ENCODE measurements around the gene SLC9A8.

Gene SLC9A8

DNA sequence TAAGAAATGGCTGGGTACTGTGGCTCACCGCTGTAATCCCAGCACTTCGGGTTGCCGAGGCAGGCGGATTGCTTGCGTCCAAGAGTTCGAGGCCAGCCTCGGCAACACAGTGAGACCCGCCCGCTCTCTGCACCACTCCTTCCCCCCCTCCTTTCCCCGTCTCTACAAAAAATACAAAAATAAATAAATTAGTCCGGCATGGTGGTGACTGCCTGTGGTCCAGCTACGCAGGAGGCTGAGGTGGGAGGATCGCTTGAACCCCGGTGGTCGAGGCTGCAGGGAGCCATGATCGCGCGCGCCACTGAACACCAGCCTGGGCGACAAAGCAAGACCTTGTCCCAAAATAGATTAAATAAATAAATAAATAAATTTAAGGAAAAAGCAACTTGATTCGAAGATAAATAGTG, 123.1 kb downstream of the SLC9A8 start:
- ATAC-seq (ENCODE audit: low read depth): peak; percentile 0; the same call in 1 of the 3 replicates
- TF ChIP-seq, protein P1, sequence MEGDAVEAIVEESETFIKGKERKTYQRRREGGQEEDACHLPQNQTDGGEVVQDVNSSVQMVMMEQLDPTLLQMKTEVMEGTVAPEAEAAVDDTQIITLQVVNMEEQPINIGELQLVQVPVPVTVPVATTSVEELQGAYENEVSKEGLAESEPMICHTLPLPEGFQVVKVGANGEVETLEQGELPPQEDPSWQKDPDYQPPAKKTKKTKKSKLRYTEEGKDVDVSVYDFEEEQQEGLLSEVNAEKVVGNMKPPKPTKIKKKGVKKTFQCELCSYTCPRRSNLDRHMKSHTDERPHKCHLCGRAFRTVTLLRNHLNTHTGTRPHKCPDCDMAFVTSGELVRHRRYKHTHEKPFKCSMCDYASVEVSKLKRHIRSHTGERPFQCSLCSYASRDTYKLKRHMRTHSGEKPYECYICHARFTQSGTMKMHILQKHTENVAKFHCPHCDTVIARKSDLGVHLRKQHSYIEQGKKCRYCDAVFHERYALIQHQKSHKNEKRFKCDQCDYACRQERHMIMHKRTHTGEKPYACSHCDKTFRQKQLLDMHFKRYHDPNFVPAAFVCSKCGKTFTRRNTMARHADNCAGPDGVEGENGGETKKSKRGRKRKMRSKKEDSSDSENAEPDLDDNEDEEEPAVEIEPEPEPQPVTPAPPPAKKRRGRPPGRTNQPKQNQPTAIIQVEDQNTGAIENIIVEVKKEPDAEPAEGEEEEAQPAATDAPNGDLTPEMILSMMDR (IDR thresholded peaks at IDR 0.05; ENCODE audit: poor library complexity, severe bottlenecking): no peak
- H3K27me3 ChIP-seq (ENCODE audit: insufficient read depth, poor library complexity, severe bottlenecking): no peaks in the 10 kb centered on the region
- no peak overlapping the region for H3K27ac ChIP-seq (ENCODE audit: poor library complexity, severe bottlenecking)
- no peak for DNase-seq (ENCODE audit: low spot score)
- no peaks in the 10 kb centered on the region for H3K9me3 ChIP-seq (ENCODE audit: severe bottlenecking)
- peaks cover 16% of the 10 kb centered on the region for H3K4me1 ChIP-seq (ENCODE audit: insufficient read depth, poor library complexity, severe bottlenecking)
- H3K4me3 ChIP-seq (ENCODE audit: severe bottlenecking): peak overlapping the region; percentile 95
- H3K36me3 ChIP-seq (ENCODE audit: low read depth): peaks cover 28% of the 10 kb centered on the region

DNA sequence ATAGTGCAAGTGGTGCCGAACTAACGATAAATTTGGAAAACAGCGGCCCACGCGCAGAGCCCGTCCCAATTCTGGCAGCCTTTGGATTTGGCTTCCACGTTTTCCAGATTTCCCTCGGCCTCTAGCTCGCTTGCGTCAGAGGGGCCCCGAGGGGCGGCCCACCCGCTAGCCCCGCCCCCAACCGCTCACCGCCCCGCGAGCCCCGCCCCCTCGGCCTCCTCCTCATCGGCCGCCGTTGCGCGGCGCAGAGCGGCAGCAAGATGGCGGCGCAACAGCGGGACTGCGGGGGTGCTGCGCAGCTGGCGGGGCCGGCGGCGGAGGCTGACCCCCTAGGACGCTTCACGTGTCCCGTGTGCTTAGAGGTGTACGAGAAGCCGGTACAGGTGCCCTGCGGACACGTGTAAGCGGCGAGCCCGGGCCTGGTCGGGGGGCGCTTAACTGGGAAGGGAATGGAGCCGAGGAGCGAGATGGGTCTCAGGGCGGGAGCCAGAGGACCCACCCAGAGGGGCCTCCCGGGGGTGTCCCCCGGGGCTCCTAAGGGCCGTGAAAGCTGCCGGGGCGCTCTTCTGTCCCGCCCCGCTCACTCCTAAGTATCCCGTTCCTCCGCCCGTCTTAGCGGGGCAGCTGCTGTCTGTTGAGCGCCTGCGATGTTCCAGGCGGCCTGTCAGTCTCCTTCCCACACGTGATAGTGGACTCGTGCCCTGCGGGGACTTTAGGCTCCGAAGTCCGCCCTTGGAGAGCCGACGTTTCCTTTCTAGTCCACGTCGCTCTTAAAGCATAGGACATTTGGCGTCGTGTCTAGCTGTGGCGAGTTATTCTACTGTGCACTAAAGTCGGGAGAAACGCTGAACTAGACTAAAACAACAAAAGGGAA, 123.8 kb downstream of the SLC9A8 start, which contains the start of gene RNF114:
TSS of gene RNF114 (plus strand) at position 245 of the 874 bp plus-strand sequence. CDS start at position 261, 16 bp downstream.
- TF ChIP-seq, protein P1 (IDR thresholded peaks at IDR 0.05; ENCODE audit: poor library complexity, severe bottlenecking): peak; percentile 12
- Histone ChIP-seq H3K27ac (ENCODE audit: poor library complexity, severe bottlenecking) (peak within 1 kb of the TSS; percentile 49), H3K9me3 (ENCODE audit: severe bottlenecking) (no peaks in the 10 kb centered on the region), H3K4me1 (ENCODE audit: insufficient read depth, poor library complexity, severe bottlenecking) (peaks cover 16% of the 10 kb centered on the region), H3K4me3 (ENCODE audit: severe bottlenecking) (peak within 1 kb of the TSS; percentile 95), H3K36me3 (ENCODE audit: low read depth) (peaks cover 35% of the 10 kb centered on the region), H3K27me3 (ENCODE audit: insufficient read depth, poor library complexity, severe bottlenecking) (no peaks in the 10 kb centered on the region)
- peak; percentile 97 for DNase-seq (ENCODE audit: low spot score)
- peak; percentile 79 for ATAC-seq (ENCODE audit: low read depth)

DNA sequence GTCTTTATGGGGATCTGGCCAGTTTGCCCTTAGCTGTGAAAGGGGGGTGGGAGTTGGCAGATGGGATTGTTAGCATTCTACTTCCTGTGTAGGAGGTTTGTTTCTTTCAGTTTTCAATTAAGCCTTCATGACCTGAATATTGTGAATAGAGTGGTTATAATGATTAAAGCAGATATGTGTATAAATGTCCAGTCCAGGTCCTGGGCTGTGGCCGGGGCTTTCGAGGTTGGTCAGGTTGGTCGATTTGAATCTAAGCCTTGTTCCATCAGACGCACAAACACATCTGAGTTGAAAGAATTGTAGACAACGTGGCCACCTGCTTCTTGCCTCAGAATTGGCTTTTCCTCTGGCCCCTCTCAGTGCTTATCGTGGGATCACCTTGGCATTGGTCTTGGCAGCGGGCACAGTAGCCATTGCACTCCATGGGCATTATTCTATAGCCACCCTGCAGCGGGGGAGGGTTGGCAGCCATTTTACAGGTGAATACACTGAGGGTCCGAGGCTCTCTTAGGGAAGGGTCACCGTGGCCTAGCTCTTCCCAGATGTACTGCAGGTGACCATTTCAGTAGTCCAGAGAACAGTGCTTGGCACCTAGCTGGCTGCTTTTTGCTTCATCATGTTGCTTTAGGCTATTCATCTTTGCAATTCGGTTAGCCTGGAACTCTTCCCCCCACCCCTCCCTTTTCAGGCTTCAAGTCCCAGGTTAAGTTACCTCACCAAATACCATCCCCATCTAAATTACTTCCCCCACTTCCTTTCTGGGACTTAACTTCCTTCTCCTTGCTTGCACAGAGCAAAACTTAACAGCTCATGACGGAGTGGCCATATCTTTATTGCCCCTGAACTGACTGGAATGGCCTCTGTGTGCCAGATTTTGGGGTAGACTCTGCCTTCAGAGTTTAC, 124.7 kb downstream of the SLC9A8 start:
- H3K9me3 ChIP-seq (ENCODE audit: severe bottlenecking): no peaks in the 10 kb centered on the region
- no peak for DNase-seq (ENCODE audit: low spot score)

DNA sequence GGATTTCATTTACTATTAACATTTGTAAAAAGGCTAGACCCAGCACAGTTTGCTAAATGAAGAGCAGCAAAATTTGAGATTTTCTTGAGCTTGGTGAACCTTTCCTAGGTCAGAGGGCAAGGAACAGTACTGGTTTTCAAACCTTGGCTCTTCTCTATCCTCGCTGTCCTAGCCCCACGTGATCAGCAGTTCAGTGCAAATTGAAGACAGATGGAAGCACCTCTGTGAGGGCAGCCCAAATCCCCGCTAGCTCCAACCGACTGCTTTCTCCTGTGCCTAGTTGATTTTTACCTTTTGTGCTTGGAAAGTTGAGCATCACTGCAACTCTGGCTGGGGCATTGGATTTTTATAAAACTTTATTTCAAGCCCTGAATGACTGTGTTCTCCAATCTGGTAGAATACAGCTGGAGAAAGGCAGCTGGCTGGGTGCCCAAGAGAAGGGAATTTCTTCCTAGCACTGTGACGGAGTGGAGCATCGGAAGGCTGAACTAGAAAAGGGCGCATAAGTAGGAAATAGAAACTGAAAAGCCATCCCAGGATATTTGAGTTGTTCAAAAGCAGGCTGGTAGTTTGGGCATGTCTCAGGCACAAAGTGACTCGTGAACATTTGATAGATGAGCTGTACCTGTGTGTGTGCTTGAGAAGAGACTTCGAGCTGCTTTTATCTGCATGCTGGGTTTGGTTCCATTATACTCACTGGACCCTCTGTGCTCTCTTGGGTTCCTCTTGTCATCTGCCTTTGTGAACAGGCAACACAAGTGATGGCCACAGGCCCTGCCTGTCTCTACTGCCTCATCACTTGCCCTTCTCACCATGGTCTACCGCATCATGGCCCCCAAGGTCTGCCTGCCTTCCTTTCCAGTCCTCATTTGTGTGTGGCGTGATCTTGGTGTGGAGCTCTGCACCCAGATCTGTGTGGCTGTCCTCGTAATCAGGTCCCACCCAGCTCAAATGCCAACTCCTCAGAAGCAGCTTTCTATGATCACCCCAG, 125.8 kb downstream of the SLC9A8 start:
- H3K36me3 ChIP-seq (ENCODE audit: low read depth): peaks cover 55% of the 10 kb centered on the region
- peak overlapping the region; percentile 95 for H3K4me3 ChIP-seq (ENCODE audit: severe bottlenecking)
- peaks cover 16% of the 10 kb centered on the region for H3K4me1 ChIP-seq (ENCODE audit: insufficient read depth, poor library complexity, severe bottlenecking)
- TF ChIP-seq, protein P1 (IDR thresholded peaks at IDR 0.05; ENCODE audit: poor library complexity, severe bottlenecking): no peak
- ATAC-seq (ENCODE audit: low read depth): no peak
- peak overlapping the region; percentile 49 for H3K27ac ChIP-seq (ENCODE audit: poor library complexity, severe bottlenecking)
- no peaks in the 10 kb centered on the region for H3K27me3 ChIP-seq (ENCODE audit: insufficient read depth, poor library complexity, severe bottlenecking)
- DNase-seq (ENCODE audit: low spot score): peak; percentile 65
- no peaks in the 10 kb centered on the region for H3K9me3 ChIP-seq (ENCODE audit: severe bottlenecking)

More for the DNA sequence above, 124.7 kb downstream of the SLC9A8 start:
- Histone ChIP-seq H3K36me3 (ENCODE audit: low read depth) (peaks cover 44% of the 10 kb centered on the region), H3K4me1 (ENCODE audit: insufficient read depth, poor library complexity, severe bottlenecking) (peaks cover 16% of the 10 kb centered on the region), H3K27me3 (ENCODE audit: insufficient read depth, poor library complexity, severe bottlenecking) (no peaks in the 10 kb centered on the region), H3K27ac (ENCODE audit: poor library complexity, severe bottlenecking) (peak overlapping the region; percentile 49), H3K4me3 (ENCODE audit: severe bottlenecking) (peak overlapping the region; percentile 95)
- peak; percentile 33 for ATAC-seq (ENCODE audit: low read depth)
- TF ChIP-seq, protein P1 (IDR thresholded peaks at IDR 0.05; ENCODE audit: poor library complexity, severe bottlenecking): no peak

All from RWPE2 (cell line).